Gastrocnemius medialis (tissue), 4 donors: ENCODE results near the gene CST6.
"Not testable (repeated sequence)": the region's sequence is repeated elsewhere in the genome, so short reads cannot be mapped to it uniquely, and the experiment has no call there.

Experiments
- CTCF ChIP-seq, 5 experiments: fragments of 450-650 bp in 3 of 5; fragments of 200-600 bp in 2 of 5; sonication (generic) in 2 of 5; IDR thresholded peaks in 4 of 5; conservative IDR thresholded peaks in 1 of 5; 1 replicate in 4 of 5; 2 replicates in 1 of 5; pipeline ENCODE4 v1.5.1; 2016 to 2019; ENCODE audit warnings: antibody characterized with exemption in 5 of 5, mild to moderate bottlenecking in 3 of 5, moderate library complexity in 3 of 5
- POLR2A ChIP-seq, 2 donors: fragments of 450-650 bp; IDR thresholded peaks; one replicate each; pipeline ENCODE4 v1.6.1; 2017; ENCODE audit warnings: antibody characterized with exemption in 2 of 2, mild to moderate bottlenecking in 2 of 2, moderate library complexity in 2 of 2

DNA sequence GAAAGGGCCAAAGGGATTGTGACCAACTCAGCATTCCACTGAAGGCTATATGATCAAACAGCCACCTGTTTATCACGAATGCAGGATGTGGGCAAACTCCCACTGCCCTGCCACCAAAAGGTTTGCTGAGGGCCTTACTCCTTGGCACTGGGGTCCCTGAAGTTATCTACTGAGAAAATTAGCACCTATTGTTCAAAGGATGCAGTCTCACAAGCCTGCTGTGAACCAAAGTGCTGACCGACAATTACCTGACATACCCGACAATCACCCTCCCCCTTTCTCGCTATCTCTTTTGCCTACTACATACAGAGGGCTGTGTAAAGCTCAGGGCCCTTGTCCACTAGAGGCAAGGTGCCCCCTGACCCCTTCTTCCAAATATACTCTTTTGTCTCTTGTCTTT lies 1.8 kb upstream of the CST6 start:
- not testable (repeated sequence) for TF ChIP-seq CTCF (IDR thresholded peaks at IDR 0.05 in 4 of 5, conservative IDR thresholded peaks at IDR 0.05 in 1 of 5); POLR2A (IDR thresholded peaks at IDR 0.05)
